Measurements from ENCODE around the gene EPHB4. TPM values are rescaled to one million over a fixed set of nuclear protein-coding genes. Genes with fewer than 3 reads are reported as not detected.
A peak's percentile ranks its signal among the peaks of the same experiment; 100 is the strongest.

The EPHB4 gene
- total and polyA plus RNA-seq, 2 of the 8 experiments (the other 6 are each of a cell fraction or from before 2014, with no cell fraction given) = 85.0 to 113 TPM

DNA sequence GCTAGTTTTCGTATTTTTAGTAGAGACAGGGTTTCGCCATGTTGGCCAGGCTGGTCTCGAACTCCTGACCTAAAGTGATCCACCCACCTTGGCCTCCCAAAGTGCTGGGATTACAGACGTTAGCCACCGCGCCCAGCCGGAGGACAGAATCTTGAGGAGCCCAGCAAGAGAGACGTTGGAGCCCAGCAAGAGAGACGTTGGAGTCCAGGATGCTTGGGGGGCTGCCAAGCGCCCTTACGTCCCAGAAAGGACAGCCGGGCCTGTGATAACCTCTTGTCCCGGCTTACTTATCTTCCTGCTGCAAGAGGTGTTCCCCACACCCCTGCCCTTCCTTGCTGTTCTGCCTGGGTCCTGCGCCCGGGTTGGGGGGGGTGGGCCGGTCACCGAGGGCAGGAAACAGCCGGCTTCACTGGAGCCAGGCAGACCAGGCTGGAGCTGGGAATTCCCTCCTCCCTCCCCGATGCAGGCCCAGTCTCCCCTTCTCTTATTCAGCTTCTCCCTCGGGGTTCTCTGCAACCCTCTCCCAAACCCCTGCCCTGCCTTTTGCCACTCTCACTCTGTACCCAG lies 1.9 kb upstream of the EPHB4 start:
- H4K5ac ChIP-seq (ENCODE audit: insufficient read length, low read depth, low read length) = no peak overlapping the region
- H3K14ac ChIP-seq (ENCODE audit: insufficient read length) = no peak overlapping the region
- no peak overlapping the region for H2BK120ac ChIP-seq (replicated peaks; ENCODE audit: low read depth, low read length)
- H3K23ac ChIP-seq (ENCODE audit: insufficient read length) = no peak overlapping the region
- H3K9me3 ChIP-seq (ENCODE audit: insufficient read depth in 2 of 2, low read depth in 1 of 2, low read length in 1 of 2) = no peaks in the 10 kb centered on the region
- peak overlapping the region; percentile 34 to 82; a peak in 3 of 4 replicates for H3K4me2 ChIP-seq (ENCODE audit: insufficient read depth in 1 of 2, low read depth in 2 of 2, low read length in 2 of 2)
- 0 out of 2 replicates have a peak overlapping the region, but pooled peaks have one; percentile 32 for H2BK20ac ChIP-seq (ENCODE audit: low read length)
- peaks cover 15% of the 10 kb centered on the region for H3K23me2 ChIP-seq (ENCODE audit: low read depth, low read length)
- no peak overlapping the region for H4K91ac ChIP-seq (replicated peaks; ENCODE audit: insufficient read length, low read length)
- no peak overlapping the region for H3K56ac ChIP-seq (replicated peaks; ENCODE audit: insufficient read length, low read depth, low read length)
- FAIRE-seq = no peak
- 67% methylated on average over 20 of the region's 20 CpGs; no CpG with 5 or more reads in 1 of the 2 experiments for WGBS, 2 experiments (ENCODE audit: extremely low coverage in 1 of 2, insufficient coverage in 1 of 2, insufficient read length in 1 of 2, insufficient replicate concordance in 2 of 2, low coverage in 1 of 2, low lambda C conversion rate in 2 of 2, missing lambda C conversion rate in 1 of 2)
- no peaks in the 10 kb centered on the region for H3K27me3 ChIP-seq (replicated peaks in 1 of 4; ENCODE audit: control insufficient read depth in 3 of 4, extremely low read depth in 1 of 4, insufficient read depth in 3 of 4, low read length in 3 of 4)
- no peak for DNase-seq (ENCODE audit: low read depth in 1 of 2, low spot score in 2 of 2)
- no peak overlapping the region; a peak in 2 of 7 replicates for H3K9ac ChIP-seq (replicated peaks in 1 of 4; ENCODE audit: extremely low read depth in 1 of 4, low read depth in 3 of 4, low read length in 3 of 4)
- peak overlapping the region in 1 of 4 experiments; percentile 100; a peak in 1 of 8 replicates for H3K4me3 ChIP-seq (ENCODE audit: extremely low read depth in 1 of 4, insufficient read depth in 2 of 4, low read depth in 3 of 4, low read length in 4 of 4)
- H3K36me3 ChIP-seq (ENCODE audit: control insufficient read depth in 2 of 4, insufficient read depth in 4 of 4, low read length in 3 of 4) = no peaks in the 10 kb centered on the region; a peak in 1 of 8 replicates
- peaks cover 0 to 11% (median 9%) of the 10 kb centered on the region in 4 experiments; a peak in 6 of 7 replicates for H3K4me1 ChIP-seq (replicated peaks in 1 of 4; ENCODE audit: control insufficient read depth in 3 of 4, insufficient read depth in 4 of 4, low read length in 3 of 4)
- peak overlapping the region; percentile 58 for H3K4ac ChIP-seq (replicated peaks; ENCODE audit: insufficient read length, low read depth, low read length)
- H4K20me1 ChIP-seq (replicated peaks in 1 of 2; ENCODE audit: control insufficient read depth in 1 of 2, insufficient read depth in 2 of 2, low read length in 2 of 2) = peaks cover 11 to 14% of the 10 kb centered on the region in 2 experiments
- TF ChIP-seq ASH2L (IDR thresholded peaks at IDR 0.05; ENCODE audit: low read length) = no peak
- TF ChIP-seq SIN3A (conservative IDR thresholded peaks at IDR 0.05 in 1 of 2, IDR thresholded peaks at IDR 0.05 in 1 of 2; ENCODE audit: low read depth in 1 of 2, low read length in 2 of 2) = no peak
- no peak for TF ChIP-seq CREB1 (IDR thresholded peaks at IDR 0.05)
- CTCF ChIA-PET (ENCODE audit: partially characterized antibody) = interaction anchor here (0.6 to 3.9 kb wide), 5 partner anchors 8 to 270 kb away, joined by 4 to 65 read pairs (median 7); partner anchors contain the start of gene SLC12A9
- H2AFZ ChIP-seq (ENCODE audit: low read length) = no peak overlapping the region
- no peak overlapping the region; the same call in 1 of the 2 replicates for H2AK5ac ChIP-seq (ENCODE audit: low read depth, low read length)
- H3K79me1 ChIP-seq (ENCODE audit: low read depth, low read length) = peaks cover 7% of the 10 kb centered on the region
- H3K27ac ChIP-seq (ENCODE audit: low read depth, low read length) = no peak overlapping the region
- no peak overlapping the region; the same call in none of the 2 replicates for H3K18ac ChIP-seq (ENCODE audit: extremely low read depth, low read length)
- peak overlapping the region; percentile 44 for H2BK5ac ChIP-seq (ENCODE audit: low read depth, low read length)
- H3K79me2 ChIP-seq (ENCODE audit: control insufficient read depth in 1 of 2, insufficient read depth in 2 of 2, low read length in 2 of 2) = peaks cover 7 to 28% of the 10 kb centered on the region in 2 experiments
- H4K8ac ChIP-seq (ENCODE audit: extremely low read depth, insufficient read depth, low read length) = peak overlapping the region; percentile 31; the same call in 1 of the 2 replicates
- POLR2A ChIA-PET (ENCODE audit: partially characterized antibody) = interaction anchor here (0.7 to 6.5 kb wide), 9 partner anchors 7 to 216 kb away, joined by 4 to 76 read pairs (median 9); partner anchors contain the start of genes MOSPD3, SLC12A9 and SRRT
- H2BK12ac ChIP-seq (ENCODE audit: low read depth, low read length) = 0 out of 2 replicates have a peak overlapping the region, but pooled peaks have one; percentile 3
- no peak overlapping the region for H2BK15ac ChIP-seq (ENCODE audit: low read length)

Data from H1 (cell line).